ENCODE results near the gene SELENOO. TPM values are rescaled to one million over a fixed set of nuclear protein-coding genes. Genes with fewer than 3 reads are reported as not detected.
A peak's percentile ranks its signal among the peaks of the same experiment; 100 is the strongest.

Gene SELENOO
- total RNA-seq, 1 donor from 2014 or later = 25.0 TPM

- no peak overlapping the region for H3K27ac Mint-ChIP-seq (ENCODE audit: unreplicated experiment)
- peaks cover 13% of the 10 kb centered on the region for H3K36me3 Mint-ChIP-seq (ENCODE audit: unreplicated experiment)
- peaks cover 3% of the 10 kb centered on the region for H3K4me1 Mint-ChIP-seq (ENCODE audit: unreplicated experiment)
- H3K4me3 Mint-ChIP-seq (ENCODE audit: unreplicated experiment) = no peak overlapping the region
- H3K27me3 Mint-ChIP-seq (ENCODE audit: unreplicated experiment) = no peaks in the 10 kb centered on the region
- no peak for TF ChIP-seq CTCF (IDR thresholded peaks at IDR 0.05)
- DNase-seq (ENCODE audit: extremely low spot score, unreplicated experiment) = no peak
- H3K9me3 Mint-ChIP-seq (ENCODE audit: unreplicated experiment) = no peaks in the 10 kb centered on the region
These were observed 31.8 kb downstream of the SELENOO start for GRCh38 chr22:50232481-50233151.

- Mint-ChIP-seq H3K27ac (ENCODE audit: unreplicated experiment) (no peak overlapping the region), H3K4me1 (ENCODE audit: unreplicated experiment) (peaks cover 3% of the 10 kb centered on the region), H3K4me3 (ENCODE audit: unreplicated experiment) (no peak overlapping the region), H3K27me3 (ENCODE audit: unreplicated experiment) (no peaks in the 10 kb centered on the region), H3K9me3 (ENCODE audit: unreplicated experiment) (no peaks in the 10 kb centered on the region), H3K36me3 (ENCODE audit: unreplicated experiment) (peaks cover 13% of the 10 kb centered on the region)
- TF ChIP-seq CTCF (IDR thresholded peaks at IDR 0.05) = no peak
- no peak for DNase-seq (ENCODE audit: extremely low spot score, unreplicated experiment)
These were observed 32.4 kb downstream of the SELENOO start for GRCh38 chr22:50233223-50233622.

- H3K36me3 Mint-ChIP-seq (ENCODE audit: unreplicated experiment) = peaks cover 15% of the 10 kb centered on the region
- no peak for DNase-seq (ENCODE audit: extremely low spot score, unreplicated experiment)
- H3K27me3 Mint-ChIP-seq (ENCODE audit: unreplicated experiment) = no peaks in the 10 kb centered on the region
- no peak overlapping the region for H3K27ac Mint-ChIP-seq (ENCODE audit: unreplicated experiment)
- H3K4me3 Mint-ChIP-seq (ENCODE audit: unreplicated experiment) = no peak overlapping the region
- TF ChIP-seq CTCF (IDR thresholded peaks at IDR 0.05) = peak; percentile 51
- H3K4me1 Mint-ChIP-seq (ENCODE audit: unreplicated experiment) = peaks cover 13% of the 10 kb centered on the region
- H3K9me3 Mint-ChIP-seq (ENCODE audit: unreplicated experiment) = no peaks in the 10 kb centered on the region
These were observed 36.1 kb downstream of the SELENOO start for GRCh38 chr22:50236731-50237409.

- no peaks in the 10 kb centered on the region for H3K27me3 Mint-ChIP-seq (ENCODE audit: unreplicated experiment)
These were observed 37.9 kb downstream of the SELENOO start for GRCh38 chr22:50238755-50239154.

More at GRCh38 chr22:50238755-50239154, 37.9 kb downstream of the SELENOO start:
- H3K4me3 Mint-ChIP-seq (ENCODE audit: unreplicated experiment) = no peak overlapping the region
- H3K27ac Mint-ChIP-seq (ENCODE audit: unreplicated experiment) = no peak overlapping the region
- H3K36me3 Mint-ChIP-seq (ENCODE audit: unreplicated experiment) = peaks cover 10% of the 10 kb centered on the region
- no peak for TF ChIP-seq CTCF (IDR thresholded peaks at IDR 0.05)
- no peak for DNase-seq (ENCODE audit: extremely low spot score, unreplicated experiment)
- H3K4me1 Mint-ChIP-seq (ENCODE audit: unreplicated experiment) = peaks cover 30% of the 10 kb centered on the region
- no peaks in the 10 kb centered on the region for H3K9me3 Mint-ChIP-seq (ENCODE audit: unreplicated experiment)
